Measurements from ENCODE around the gene DESI1.

DESI1 gene

DNA sequence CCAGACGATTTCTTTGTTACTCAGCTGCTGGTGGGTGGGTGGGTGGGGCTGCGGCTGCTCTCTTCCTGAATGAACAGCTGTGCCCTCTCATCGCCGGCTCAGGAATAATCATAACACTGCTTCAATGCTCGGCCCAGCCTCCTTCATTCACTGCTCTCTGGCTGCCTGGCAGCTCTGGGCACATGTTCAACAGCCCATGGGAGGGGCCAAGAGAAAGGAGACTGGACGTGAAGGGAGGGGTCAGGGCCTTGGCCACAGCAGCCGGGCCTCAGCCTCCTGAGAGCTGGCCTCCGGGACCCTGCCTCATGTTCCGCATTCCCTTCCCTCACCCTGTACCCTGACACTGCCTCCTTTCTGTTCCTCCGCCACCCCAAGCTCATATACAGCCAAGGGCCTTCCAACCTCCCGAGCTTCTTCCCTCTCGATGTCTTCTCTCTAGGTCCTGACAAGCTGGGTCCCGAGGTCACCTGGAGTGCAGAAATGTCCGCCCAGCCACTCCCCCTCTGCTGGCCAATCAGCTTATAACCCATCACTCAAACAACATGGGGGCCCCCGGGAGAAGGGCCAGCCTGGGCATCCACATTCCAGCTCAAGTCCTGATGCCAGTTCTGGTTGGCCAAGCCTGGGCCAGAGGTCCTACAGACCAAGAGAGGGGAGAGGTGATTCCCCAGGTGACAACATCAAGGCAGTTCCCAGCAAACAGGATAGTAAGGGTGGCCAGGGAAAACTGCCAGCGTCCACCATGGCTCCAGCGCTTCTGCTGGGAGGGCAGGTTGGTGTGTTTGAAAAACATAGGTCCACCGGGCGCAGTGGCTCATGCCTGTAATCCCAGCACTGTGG is 63.2 kb downstream of the DESI1 start:
- peak; percentile 97 for DNase-seq (ENCODE audit: low spot score)

DNA sequence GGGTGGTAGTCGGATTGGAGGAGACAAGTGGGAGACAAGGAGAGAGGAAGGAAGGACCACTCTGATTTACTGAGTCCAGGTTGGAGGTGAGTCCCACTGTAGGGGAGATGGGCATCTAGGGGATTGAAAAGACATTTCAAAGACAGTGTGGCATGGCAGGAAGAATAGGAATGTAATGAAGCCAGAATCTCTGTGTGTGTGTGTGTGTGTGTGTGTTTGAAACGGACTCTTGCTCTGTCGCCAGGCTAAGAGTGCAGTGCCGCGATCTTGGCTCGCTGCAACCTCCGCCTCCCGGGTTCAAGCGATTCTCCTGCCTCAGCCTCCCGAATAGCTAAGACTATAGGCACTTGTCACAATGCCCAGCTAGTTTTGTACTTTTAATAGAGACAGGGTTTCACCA is 64.3 kb downstream of the DESI1 start:
- DNase-seq (ENCODE audit: low spot score) = no peak

DNA sequence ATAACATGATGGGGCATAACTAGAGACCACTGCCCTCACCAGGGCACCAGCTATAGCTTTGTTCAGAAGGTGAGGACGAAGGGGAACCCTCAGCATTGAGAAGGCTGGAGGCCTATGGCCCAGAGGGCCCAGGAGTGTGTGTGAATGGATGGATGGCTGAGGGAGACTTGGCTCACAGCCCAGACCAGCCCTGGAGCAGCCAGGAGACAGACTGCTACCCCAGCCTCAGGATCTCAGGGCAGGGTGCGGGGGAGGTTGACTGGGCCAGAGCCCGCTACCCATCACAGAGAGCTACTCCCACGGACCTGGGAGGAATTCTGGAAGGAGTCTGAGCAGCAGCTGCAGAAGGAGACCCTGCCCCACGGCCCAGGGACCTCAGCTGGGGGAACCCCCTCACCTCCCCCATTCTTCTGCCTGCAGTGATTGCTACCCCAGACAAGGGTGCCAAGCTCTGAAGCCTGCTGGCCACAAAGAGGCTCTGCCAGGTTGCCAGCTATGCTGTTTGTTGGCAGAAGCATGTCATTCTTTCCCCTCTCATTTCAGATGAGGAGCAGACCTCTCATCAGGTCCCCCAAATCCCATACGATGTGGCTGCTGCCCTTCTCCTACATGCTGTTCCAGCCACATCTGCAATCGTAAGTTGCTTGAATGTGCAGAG is 65.4 kb downstream of the DESI1 start:
- no peak for DNase-seq (ENCODE audit: low spot score)

DNA sequence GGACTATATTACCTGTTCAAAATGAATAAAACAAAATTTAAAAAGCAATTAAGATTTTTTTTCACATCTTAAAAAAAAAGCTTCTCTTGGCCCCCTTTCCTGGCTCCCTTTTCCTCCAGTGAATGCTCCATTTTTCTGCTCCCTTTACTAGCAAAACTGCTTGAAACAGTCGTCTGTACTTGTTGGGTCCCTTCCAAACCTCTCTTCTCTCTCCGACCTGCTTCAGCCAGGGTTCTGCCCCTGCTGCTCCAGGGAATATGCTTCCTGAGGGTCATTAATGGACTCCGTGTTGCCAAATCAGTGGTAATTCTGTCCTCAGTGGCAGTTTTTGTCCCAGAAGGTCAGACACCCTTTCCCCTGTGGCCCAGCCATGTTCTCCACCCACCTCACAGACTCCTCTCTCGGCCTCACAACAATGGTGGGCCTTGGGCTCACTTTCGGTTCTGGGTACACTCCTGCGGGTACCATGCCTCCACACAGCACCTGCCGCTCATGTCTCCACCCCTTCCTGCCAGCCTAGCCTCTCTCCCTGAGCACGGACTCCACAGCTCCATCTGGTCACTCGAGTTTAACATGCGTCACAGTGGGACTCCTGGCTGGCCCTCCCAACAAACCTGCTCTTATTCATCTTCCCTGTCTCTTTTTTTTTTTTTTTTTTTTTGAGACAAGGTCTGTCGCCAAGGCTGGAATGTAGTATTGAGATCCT is 68.8 kb downstream of the DESI1 start:
- DNase-seq (ENCODE audit: low spot score) = no peak

DNA sequence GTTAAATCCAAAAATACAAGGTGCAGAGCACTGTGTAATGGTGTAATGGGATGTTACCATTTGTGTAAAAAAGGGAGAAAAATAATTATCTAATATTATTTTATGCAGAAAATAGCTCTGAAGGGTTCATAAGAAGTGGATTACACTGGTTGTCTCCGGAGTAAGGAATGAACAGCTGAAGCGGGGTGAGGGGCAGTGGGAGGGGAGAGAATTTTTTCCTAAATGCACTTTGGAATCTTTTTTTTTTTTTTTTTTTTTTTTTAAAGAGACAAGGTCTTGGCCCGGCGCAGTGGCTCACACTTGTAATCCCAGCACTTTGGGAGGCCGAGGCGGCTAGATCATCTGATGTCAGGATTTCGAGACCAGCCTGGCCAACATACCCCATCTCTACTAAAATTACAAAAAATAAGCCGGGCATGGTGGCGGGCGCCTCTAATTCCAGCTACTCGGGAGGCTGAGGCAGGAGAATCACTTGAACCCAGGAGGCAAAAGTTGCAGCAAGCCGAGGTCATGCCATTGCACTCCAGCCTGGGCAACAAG is 69.8 kb downstream of the DESI1 start:
- no peak for DNase-seq (ENCODE audit: low spot score)

DNA sequence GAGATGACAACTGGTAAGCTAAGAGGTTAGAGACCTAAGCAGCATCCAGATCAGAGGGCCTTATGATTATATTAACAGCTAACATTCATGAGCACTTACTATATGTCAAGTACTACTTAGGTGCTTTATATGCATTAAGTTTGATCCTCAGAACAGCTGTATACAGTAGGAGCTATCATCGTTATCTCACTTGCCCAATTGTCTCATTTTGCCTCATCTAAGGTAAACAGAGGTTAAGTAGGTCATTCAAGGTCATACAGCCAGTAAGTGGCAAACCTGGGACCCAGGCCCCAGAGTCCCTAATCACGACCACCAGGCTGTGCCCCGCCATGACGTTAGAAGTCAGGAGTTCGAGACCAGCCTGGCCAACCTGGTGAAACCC is 72.0 kb downstream of the DESI1 start:
- no peak for DNase-seq (ENCODE audit: low spot score)
